Panc1 (cell line): ENCODE data around the gene INHBB. TPM values are rescaled to one million over a fixed set of nuclear protein-coding genes. Genes with fewer than 3 reads are reported as not detected.

ENCODE experiments used
- ATAC-seq: fragments of 200-7000 bp; cut with Tn5 transposase; 2 replicates; pipeline ENCODE4 v1.9.1; 2020; ENCODE audit warnings: mild to moderate bottlenecking, moderate library complexity
- BruUV-seq: library from RNA; stranded (reverse); fragments of 400-500 nt; replicated peaks from 2 replicates; lab custom pipeline; 2021; lab: Mats Ljungman, UMichigan
- CTCF ChIA-PET: fragments of 300-600 bp; sonication (Branson Sonifier 250); formaldehyde crosslinking; loops from one replicate; lab custom pipeline; 2022; ENCODE audit warnings: antibody characterized with exemption; lab: Charles Lee
- POLR2A ChIA-PET: fragments of 300-600 bp; sonication (Branson Sonifier 250); formaldehyde crosslinking; loops from one replicate; lab custom pipeline; 2022; ENCODE audit warnings: antibody characterized with exemption; lab: Charles Lee
- DNase-seq: peaks from one replicate; pipeline ENCODE4 v3.0.0-alpha.2; 2010; ENCODE audit warnings: low read depth, low spot score
- H3K27ac ChIP-seq: 2 replicates; pipeline ENCODE4 v1.5.1; 2011; ENCODE audit warnings: mild to moderate bottlenecking, low read length, inconsistent platforms
- H3K27me3 ChIP-seq: fragments of 200-500 bp; sonication (Bioruptor generic); 2 replicates; pipeline ENCODE4 v1.6.0; 2014; ENCODE audit warnings: low read length, inconsistent platforms; ENCODE audit not compliant: control insufficient read depth, insufficient read depth
- H3K36me3 ChIP-seq: fragments of 200-500 bp; sonication (Bioruptor generic); 2 replicates; pipeline ENCODE4 v1.5.1; 2014; ENCODE audit warnings: inconsistent platforms, mild to moderate bottlenecking, low read length, moderate library complexity; ENCODE audit not compliant: control insufficient read depth, insufficient read depth
- H3K4me1 ChIP-seq: 2 replicates; pipeline ENCODE4 v1.5.1; 2011; ENCODE audit warnings: inconsistent platforms, mild to moderate bottlenecking, low read length, moderate library complexity; ENCODE audit not compliant: control insufficient read depth, insufficient read depth
- H3K4me3 ChIP-seq, 2 experiments: 2 replicates each; pipeline ENCODE4 v1.5.1; 2011 to 2012; ENCODE audit warnings: low read depth in 2 of 2, low read length in 2 of 2, mild to moderate bottlenecking in 2 of 2, inconsistent platforms in 1 of 2, moderate library complexity in 1 of 2
- H3K9me3 ChIP-seq: fragments of 200-500 bp; sonication (Bioruptor generic); 2 replicates; pipeline ENCODE4 v1.5.1; 2014; ENCODE audit warnings: low read depth, mild to moderate bottlenecking, inconsistent platforms, low read length, moderate library complexity; ENCODE audit not compliant: control insufficient read depth, insufficient read depth
- POLR2AphosphoS5 ChIP-seq: IDR thresholded peaks from 2 replicates; pipeline ENCODE4 v1.6.1; 2012; ENCODE audit warnings: mild to moderate bottlenecking, low read depth, low read length, moderate library complexity
- SIN3A ChIP-seq: IDR thresholded peaks from 2 replicates; pipeline ENCODE4 v1.6.1; 2012; ENCODE audit warnings: low read depth, mild to moderate bottlenecking, low read length, moderate library complexity, borderline replicate concordance; ENCODE audit not compliant: insufficient read depth
- TCF7L2 ChIP-seq: IDR thresholded peaks from 2 replicates; pipeline ENCODE4 v1.6.1; 2011; ENCODE audit warnings: mild to moderate bottlenecking, low read depth, low read length, inconsistent platforms
- in situ Hi-C: cut with HindIII; loops from 2 replicates; pipeline ENCODE4 v1.10.0; 2016; ENCODE audit warnings: low sequenced_read_pairs, low pct_unique_long_range_greater_than_20kb
- intact Hi-C: fragments of 100-400 bp; cut with micrococcal nuclease; formaldehyde crosslinking; loops from one replicate; pipeline ENCODE4 v1.10.0; 2022; ENCODE audit not compliant: unreplicated experiment
- total RNA-seq: library from RNA; stranded (reverse); gene quantifications from one replicate; pipeline ENCODE4 v1.2.1, GENCODE V29; 2021; ENCODE audit not compliant: unreplicated experiment
- TF ChIP-seq, protein P1 (sequence below): fragments of 450-650 bp; IDR thresholded peaks from 2 replicates; pipeline ENCODE4 v1.5.1; 2017; ENCODE audit warnings: mild to moderate bottlenecking
- TF ChIP-seq, protein P2 (sequence below), 2 experiments: IDR thresholded peaks; 2 replicates each; pipeline ENCODE4 v1.6.1; 2011 to 2012; ENCODE audit warnings: low read depth in 2 of 2, control low read depth in 1 of 2, low read length in 1 of 2, mild to moderate bottlenecking in 1 of 2, moderate library complexity in 1 of 2; ENCODE audit not compliant: insufficient read depth in 1 of 2

The INHBB gene
- total RNA-seq, 1 experiment from 2014 or later: 38.2 TPM

GRCh38 chr2:120376679-120377640 is 31.0 kb downstream of the INHBB start:
- Histone ChIP-seq H3K9me3 (no peaks in the 10 kb centered on the region), H3K27ac (no peak overlapping the region), H3K4me3 (no peak overlapping the region), H3K27me3 (no peaks in the 10 kb centered on the region), H3K4me1 (no peaks in the 10 kb centered on the region), H3K36me3 (no peaks in the 10 kb centered on the region)
- ATAC-seq (no peak), DNase-seq (no peak)
- CTCF ChIA-PET: no interaction called here
- in situ Hi-C loops: no loop called here
- POLR2A ChIA-PET: no interaction called here
- TF ChIP-seq SIN3A: no peak
- TF ChIP-seq POLR2AphosphoS5: no peak
- TF ChIP-seq, protein P1, sequence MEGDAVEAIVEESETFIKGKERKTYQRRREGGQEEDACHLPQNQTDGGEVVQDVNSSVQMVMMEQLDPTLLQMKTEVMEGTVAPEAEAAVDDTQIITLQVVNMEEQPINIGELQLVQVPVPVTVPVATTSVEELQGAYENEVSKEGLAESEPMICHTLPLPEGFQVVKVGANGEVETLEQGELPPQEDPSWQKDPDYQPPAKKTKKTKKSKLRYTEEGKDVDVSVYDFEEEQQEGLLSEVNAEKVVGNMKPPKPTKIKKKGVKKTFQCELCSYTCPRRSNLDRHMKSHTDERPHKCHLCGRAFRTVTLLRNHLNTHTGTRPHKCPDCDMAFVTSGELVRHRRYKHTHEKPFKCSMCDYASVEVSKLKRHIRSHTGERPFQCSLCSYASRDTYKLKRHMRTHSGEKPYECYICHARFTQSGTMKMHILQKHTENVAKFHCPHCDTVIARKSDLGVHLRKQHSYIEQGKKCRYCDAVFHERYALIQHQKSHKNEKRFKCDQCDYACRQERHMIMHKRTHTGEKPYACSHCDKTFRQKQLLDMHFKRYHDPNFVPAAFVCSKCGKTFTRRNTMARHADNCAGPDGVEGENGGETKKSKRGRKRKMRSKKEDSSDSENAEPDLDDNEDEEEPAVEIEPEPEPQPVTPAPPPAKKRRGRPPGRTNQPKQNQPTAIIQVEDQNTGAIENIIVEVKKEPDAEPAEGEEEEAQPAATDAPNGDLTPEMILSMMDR: no peak
- TF ChIP-seq TCF7L2: no peak
- TF ChIP-seq, protein P2, sequence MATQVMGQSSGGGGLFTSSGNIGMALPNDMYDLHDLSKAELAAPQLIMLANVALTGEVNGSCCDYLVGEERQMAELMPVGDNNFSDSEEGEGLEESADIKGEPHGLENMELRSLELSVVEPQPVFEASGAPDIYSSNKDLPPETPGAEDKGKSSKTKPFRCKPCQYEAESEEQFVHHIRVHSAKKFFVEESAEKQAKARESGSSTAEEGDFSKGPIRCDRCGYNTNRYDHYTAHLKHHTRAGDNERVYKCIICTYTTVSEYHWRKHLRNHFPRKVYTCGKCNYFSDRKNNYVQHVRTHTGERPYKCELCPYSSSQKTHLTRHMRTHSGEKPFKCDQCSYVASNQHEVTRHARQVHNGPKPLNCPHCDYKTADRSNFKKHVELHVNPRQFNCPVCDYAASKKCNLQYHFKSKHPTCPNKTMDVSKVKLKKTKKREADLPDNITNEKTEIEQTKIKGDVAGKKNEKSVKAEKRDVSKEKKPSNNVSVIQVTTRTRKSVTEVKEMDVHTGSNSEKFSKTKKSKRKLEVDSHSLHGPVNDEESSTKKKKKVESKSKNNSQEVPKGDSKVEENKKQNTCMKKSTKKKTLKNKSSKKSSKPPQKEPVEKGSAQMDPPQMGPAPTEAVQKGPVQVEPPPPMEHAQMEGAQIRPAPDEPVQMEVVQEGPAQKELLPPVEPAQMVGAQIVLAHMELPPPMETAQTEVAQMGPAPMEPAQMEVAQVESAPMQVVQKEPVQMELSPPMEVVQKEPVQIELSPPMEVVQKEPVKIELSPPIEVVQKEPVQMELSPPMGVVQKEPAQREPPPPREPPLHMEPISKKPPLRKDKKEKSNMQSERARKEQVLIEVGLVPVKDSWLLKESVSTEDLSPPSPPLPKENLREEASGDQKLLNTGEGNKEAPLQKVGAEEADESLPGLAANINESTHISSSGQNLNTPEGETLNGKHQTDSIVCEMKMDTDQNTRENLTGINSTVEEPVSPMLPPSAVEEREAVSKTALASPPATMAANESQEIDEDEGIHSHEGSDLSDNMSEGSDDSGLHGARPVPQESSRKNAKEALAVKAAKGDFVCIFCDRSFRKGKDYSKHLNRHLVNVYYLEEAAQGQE (IDR thresholded peaks at IDR 0.05; ENCODE audit: insufficient read depth in 1 of 2, low read depth in 2 of 2, low read length in 1 of 2): no peak
- no TSS peak for BruUV-seq
- intact Hi-C loops: no loop called here

DNA sequence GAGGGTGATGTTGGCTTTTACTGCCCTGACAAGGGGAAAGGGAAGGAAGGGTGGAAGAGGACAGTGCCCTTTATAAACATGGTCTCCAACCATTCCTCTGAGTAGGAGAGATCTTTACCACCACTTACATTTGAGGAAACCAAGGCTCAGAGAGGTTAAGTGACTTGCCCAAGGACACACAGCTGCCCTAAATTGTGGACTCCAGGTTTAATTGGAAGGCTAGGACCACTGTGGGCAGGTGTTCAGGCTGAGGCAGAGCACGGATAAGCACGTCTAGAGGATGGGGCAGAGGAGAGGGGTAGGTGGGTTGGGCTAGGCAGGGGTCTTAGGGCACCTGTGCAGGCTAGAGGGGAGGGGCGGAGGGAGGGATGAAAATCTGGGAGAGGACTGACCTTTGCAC is 32.7 kb downstream of the INHBB start:
- no peak for TF ChIP-seq TCF7L2
- no peak for TF ChIP-seq SIN3A
- TF ChIP-seq, protein P1: no peak
- TF ChIP-seq, protein P2 (IDR thresholded peaks at IDR 0.05; ENCODE audit: insufficient read depth in 1 of 2, low read depth in 2 of 2, low read length in 1 of 2): no peak
- TF ChIP-seq POLR2AphosphoS5: no peak
- Histone ChIP-seq H3K27me3 (no peaks in the 10 kb centered on the region), H3K4me3 (no peak overlapping the region), H3K36me3 (no peaks in the 10 kb centered on the region), H3K4me1 (no peaks in the 10 kb centered on the region), H3K9me3 (no peaks in the 10 kb centered on the region), H3K27ac (no peak overlapping the region)
- ATAC-seq: no peak
- no peak for DNase-seq
- BruUV-seq: no TSS peak
- POLR2A ChIA-PET: no interaction called here
- in situ Hi-C loops (no loop called here), intact Hi-C loops (no loop called here)
- CTCF ChIA-PET: no interaction called here
